ENCODE data around the gene KIF5B. TPM values are rescaled to one million over a fixed set of nuclear protein-coding genes. Genes with fewer than 3 reads are reported as not detected.
"Not testable (repeated sequence)": the region's sequence is repeated elsewhere in the genome, so short reads cannot be mapped to it uniquely, and the experiment has no call there.

Gene KIF5B
- total and polyA plus RNA-seq, 5 donors from 2014 or later: 20.9 to 69.0 (median 26.6) TPM

DNA sequence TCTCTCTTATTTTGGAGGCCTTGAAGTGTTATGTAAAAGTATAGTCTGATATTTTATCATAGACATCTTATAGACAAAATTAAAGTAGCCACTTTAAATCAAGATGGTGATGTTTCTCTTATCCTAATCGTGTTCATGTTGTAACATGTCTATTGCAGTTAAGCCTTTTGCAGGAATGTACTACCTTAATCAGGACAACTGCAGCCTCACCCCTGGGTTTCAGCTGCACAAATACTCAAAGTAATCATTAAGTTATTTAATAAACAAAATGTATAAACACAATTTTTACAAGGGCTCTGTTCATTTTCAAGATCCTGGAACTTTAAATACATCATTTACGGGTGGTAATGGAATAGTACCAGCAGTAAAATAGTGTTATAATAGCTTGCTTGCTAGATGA, 14.4 kb upstream of the KIF5B start:
- ATAC-seq (ENCODE audit: low read depth in 2 of 2): no peak

DNA sequence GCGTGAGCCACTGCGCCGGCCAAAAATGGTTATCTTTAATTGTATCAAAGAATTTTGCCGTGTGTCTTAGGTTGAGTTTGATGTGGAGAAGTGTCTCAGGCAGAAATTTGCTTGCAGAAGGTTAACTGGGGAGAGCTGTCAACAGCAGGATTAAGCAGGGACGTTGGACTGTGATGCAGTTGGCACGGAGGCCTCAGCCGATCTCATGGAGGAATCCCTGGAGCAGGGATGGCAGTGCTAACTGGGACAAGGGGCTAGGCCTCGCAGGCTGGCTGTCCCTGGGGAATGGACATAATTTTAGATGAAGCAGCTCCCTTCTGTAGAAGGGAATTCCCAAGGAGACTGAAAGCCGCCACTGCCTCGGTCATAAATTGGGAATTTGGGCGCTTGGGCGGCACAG, 12.3 kb upstream of the KIF5B start:
- DNase-seq: no peak
- Mint-ChIP-seq H3K4me3 (no peak overlapping the region), H3K36me3 (no peaks in the 10 kb centered on the region), H3K27ac (no peak overlapping the region), H3K9me3 (peaks cover 0 to 3% (median 0%) of the 10 kb centered on the region in 7 donors), H3K4me1 (no peaks in the 10 kb centered on the region), H3K27me3 (peaks cover 20% of the 10 kb centered on the region)
- H3K27me3 ChIP-seq (ENCODE audit: control insufficient read depth, insufficient read depth, low read length): no peaks in the 10 kb centered on the region
- no peak overlapping the region for H3K4me3 ChIP-seq (ENCODE audit: low read depth, low read length)
- H3K27ac ChIP-seq (ENCODE audit: insufficient read depth, low read length, poor library complexity, severe bottlenecking): no peak overlapping the region
- no peak for ATAC-seq (ENCODE audit: low read depth in 2 of 2)
- H3K4me1 ChIP-seq (ENCODE audit: control insufficient read depth, insufficient read depth, low read length, poor library complexity, severe bottlenecking): no peaks in the 10 kb centered on the region
- H3K36me3 ChIP-seq (ENCODE audit: control insufficient read depth, insufficient read depth, low read length): no peaks in the 10 kb centered on the region
- no peaks in the 10 kb centered on the region for H3K9me3 ChIP-seq (ENCODE audit: control insufficient read depth in 2 of 2, low read length in 2 of 2)

More for the DNA sequence above, 14.4 kb upstream of the KIF5B start:
- H3K27me3 Mint-ChIP-seq: peaks cover 35% of the 10 kb centered on the region
- H3K9me3 ChIP-seq (ENCODE audit: control insufficient read depth in 2 of 2, low read length in 2 of 2): no peaks in the 10 kb centered on the region
- no peak for DNase-seq
- H3K4me1 ChIP-seq (ENCODE audit: control insufficient read depth, insufficient read depth, low read length, poor library complexity, severe bottlenecking): no peaks in the 10 kb centered on the region
- H3K36me3 Mint-ChIP-seq: no peaks in the 10 kb centered on the region
- H3K27me3 ChIP-seq (ENCODE audit: control insufficient read depth, insufficient read depth, low read length): no peaks in the 10 kb centered on the region
- no peaks in the 10 kb centered on the region for H3K4me1 Mint-ChIP-seq
- H3K27ac Mint-ChIP-seq: no peak overlapping the region
- peaks cover 0 to 1% (median 0%) of the 10 kb centered on the region in 7 donors for H3K9me3 Mint-ChIP-seq
- no peak overlapping the region for H3K4me3 ChIP-seq (ENCODE audit: low read depth, low read length)
- no peak overlapping the region for H3K4me3 Mint-ChIP-seq
- no peak overlapping the region for H3K27ac ChIP-seq (ENCODE audit: insufficient read depth, low read length, poor library complexity, severe bottlenecking)
- H3K36me3 ChIP-seq (ENCODE audit: control insufficient read depth, insufficient read depth, low read length): no peaks in the 10 kb centered on the region

DNA sequence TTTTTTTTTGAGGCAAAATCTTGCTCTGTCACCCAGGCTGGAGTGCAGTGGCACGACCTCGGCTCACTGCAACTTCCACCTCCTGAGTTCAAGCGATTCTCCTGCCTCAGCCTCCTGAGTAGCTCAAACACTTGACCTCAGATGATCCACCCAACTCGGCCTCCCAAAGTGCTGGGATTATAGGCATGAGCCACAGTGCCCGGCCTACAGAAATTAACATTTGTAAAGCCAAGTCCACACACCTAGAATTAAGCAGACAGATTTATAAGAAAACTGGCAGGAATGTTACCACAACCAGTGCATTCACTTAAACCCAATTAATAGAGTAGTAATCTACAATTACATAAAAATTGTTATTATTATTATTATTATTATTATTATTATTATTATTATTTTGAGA, 11.7 kb upstream of the KIF5B start:
- not testable (repeated sequence) for H3K36me3 ChIP-seq (ENCODE audit: control insufficient read depth, insufficient read depth, low read length); H3K9me3 Mint-ChIP-seq; H3K4me3 ChIP-seq (ENCODE audit: low read depth, low read length); H3K36me3 Mint-ChIP-seq; ATAC-seq (ENCODE audit: low read depth in 2 of 2); H3K4me1 Mint-ChIP-seq; H3K27me3 ChIP-seq (ENCODE audit: control insufficient read depth, insufficient read depth, low read length); DNase-seq; H3K27ac ChIP-seq (ENCODE audit: insufficient read depth, low read length, poor library complexity, severe bottlenecking); H3K27ac Mint-ChIP-seq; H3K4me1 ChIP-seq (ENCODE audit: control insufficient read depth, insufficient read depth, low read length, poor library complexity, severe bottlenecking); H3K4me3 Mint-ChIP-seq; H3K9me3 ChIP-seq (ENCODE audit: control insufficient read depth in 2 of 2, low read length in 2 of 2)
- H3K27me3 Mint-ChIP-seq: peaks cover 19% of the 10 kb centered on the region

DNA sequence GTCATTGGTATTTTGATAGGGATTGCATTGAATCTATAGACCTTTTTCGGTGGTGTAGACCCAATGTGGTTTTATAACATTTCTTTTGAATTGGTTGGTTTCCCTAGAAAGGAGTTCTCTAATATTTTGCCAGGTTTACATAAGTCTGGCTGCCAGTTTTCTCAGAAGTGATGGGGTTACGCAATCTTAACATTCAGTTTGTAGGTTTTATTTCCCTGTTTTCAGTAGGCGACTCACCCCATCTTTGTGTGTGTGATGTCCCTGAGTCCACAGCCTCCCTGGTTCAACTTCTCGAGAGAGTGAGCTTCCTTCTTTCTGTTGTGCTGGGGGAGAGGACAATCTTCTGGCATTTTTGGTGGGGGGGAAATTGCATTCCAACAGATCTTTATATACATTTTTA, 9.6 kb upstream of the KIF5B start:
- H3K27me3 ChIP-seq (ENCODE audit: control insufficient read depth, insufficient read depth, low read length): no peaks in the 10 kb centered on the region
- no peaks in the 10 kb centered on the region for H3K36me3 Mint-ChIP-seq
- H3K4me3 Mint-ChIP-seq: no peak overlapping the region
- H3K4me1 Mint-ChIP-seq: no peaks in the 10 kb centered on the region
- H3K4me1 ChIP-seq (ENCODE audit: control insufficient read depth, insufficient read depth, low read length, poor library complexity, severe bottlenecking): no peaks in the 10 kb centered on the region
- peaks cover 0 to 3% (median 0%) of the 10 kb centered on the region in 7 donors for H3K9me3 Mint-ChIP-seq
- H3K27me3 Mint-ChIP-seq: peaks cover 12% of the 10 kb centered on the region
- H3K4me3 ChIP-seq (ENCODE audit: low read depth, low read length): no peak overlapping the region
- H3K27ac Mint-ChIP-seq: no peak overlapping the region
- H3K9me3 ChIP-seq (ENCODE audit: control insufficient read depth in 2 of 2, low read length in 2 of 2): no peaks in the 10 kb centered on the region
- DNase-seq: no peak
- no peak for ATAC-seq (ENCODE audit: low read depth in 2 of 2)
- H3K27ac ChIP-seq (ENCODE audit: insufficient read depth, low read length, poor library complexity, severe bottlenecking): no peak overlapping the region
- no peaks in the 10 kb centered on the region for H3K36me3 ChIP-seq (ENCODE audit: control insufficient read depth, insufficient read depth, low read length)

DNA sequence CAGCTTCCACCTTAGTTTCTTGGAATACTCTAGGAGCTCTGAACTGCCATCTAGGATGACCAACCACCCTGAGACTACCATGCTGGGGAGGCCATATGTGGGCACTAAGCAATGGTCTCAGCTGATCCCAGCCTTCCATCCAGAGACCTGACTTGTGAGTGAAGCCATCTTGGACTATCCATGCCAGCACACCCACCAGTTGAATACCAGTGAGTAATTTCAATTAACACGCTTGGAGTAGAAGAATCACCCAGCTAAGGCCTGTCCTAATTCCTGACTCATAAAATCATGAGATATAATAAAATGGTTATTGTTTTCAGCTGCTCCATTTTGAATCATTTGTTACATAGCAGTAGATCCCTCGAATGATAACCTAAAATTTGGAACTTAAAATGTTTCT, 5.2 kb upstream of the KIF5B start:
- Histone ChIP-seq H3K27me3 (ENCODE audit: control insufficient read depth, insufficient read depth, low read length) (no peaks in the 10 kb centered on the region), H3K4me1 (ENCODE audit: control insufficient read depth, insufficient read depth, low read length, poor library complexity, severe bottlenecking) (peaks cover 7% of the 10 kb centered on the region), H3K36me3 (ENCODE audit: control insufficient read depth, insufficient read depth, low read length) (no peaks in the 10 kb centered on the region), H3K9me3 (ENCODE audit: control insufficient read depth in 2 of 2, low read length in 2 of 2) (no peaks in the 10 kb centered on the region), H3K27ac (ENCODE audit: insufficient read depth, low read length, poor library complexity, severe bottlenecking) (no peak overlapping the region), H3K4me3 (ENCODE audit: low read depth, low read length) (no peak overlapping the region)
- Mint-ChIP-seq H3K9me3 (peaks cover 0 to 2% (median 0%) of the 10 kb centered on the region in 7 donors), H3K27me3 (peaks cover 13% of the 10 kb centered on the region), H3K4me1 (peaks cover 0 to 11% (median 7%) of the 10 kb centered on the region in 4 donors), H3K4me3 (peak overlapping the region in 1 of 4 donors; percentile 22), H3K27ac (no peak overlapping the region), H3K36me3 (no peaks in the 10 kb centered on the region)
- DNase-seq (no peak), ATAC-seq (ENCODE audit: low read depth in 2 of 2) (no peak)

DNA sequence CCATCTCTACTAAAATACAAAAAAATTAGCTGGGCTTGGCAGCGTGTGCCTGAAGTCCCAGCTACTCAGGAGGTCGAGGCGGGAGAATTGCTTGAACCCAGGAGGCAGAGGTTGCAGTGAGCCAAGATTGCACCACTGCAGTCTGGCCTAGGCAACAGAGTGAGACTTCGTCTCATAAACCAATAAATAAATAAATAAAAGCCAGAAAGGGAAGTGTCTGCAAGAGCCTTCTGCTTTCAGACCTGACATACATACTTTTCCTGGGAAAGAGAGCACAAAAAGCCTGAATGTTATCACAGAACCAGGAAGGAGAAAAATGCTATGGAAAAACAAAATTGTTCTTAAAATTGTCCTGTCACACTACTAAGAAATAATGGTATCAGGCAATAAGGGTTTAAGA, 4.1 kb upstream of the KIF5B start:
- Histone ChIP-seq H3K4me3 (ENCODE audit: low read depth, low read length) (no peak overlapping the region), H3K36me3 (ENCODE audit: control insufficient read depth, insufficient read depth, low read length) (no peaks in the 10 kb centered on the region), H3K27ac (ENCODE audit: insufficient read depth, low read length, poor library complexity, severe bottlenecking) (no peak overlapping the region), H3K27me3 (ENCODE audit: control insufficient read depth, insufficient read depth, low read length) (no peaks in the 10 kb centered on the region), H3K4me1 (ENCODE audit: control insufficient read depth, insufficient read depth, low read length, poor library complexity, severe bottlenecking) (peaks cover 7% of the 10 kb centered on the region), H3K9me3 (ENCODE audit: control insufficient read depth in 2 of 2, low read length in 2 of 2) (no peaks in the 10 kb centered on the region)
- Mint-ChIP-seq H3K27me3 (peaks cover 4% of the 10 kb centered on the region), H3K27ac (no peak overlapping the region), H3K4me1 (peaks cover under 1 to 13% (median 9%) of the 10 kb centered on the region in 4 donors), H3K9me3 (no peaks in the 10 kb centered on the region), H3K4me3 (no peak overlapping the region), H3K36me3 (no peaks in the 10 kb centered on the region)
- DNase-seq (no peak), ATAC-seq (ENCODE audit: low read depth in 2 of 2) (no peak)

DNA sequence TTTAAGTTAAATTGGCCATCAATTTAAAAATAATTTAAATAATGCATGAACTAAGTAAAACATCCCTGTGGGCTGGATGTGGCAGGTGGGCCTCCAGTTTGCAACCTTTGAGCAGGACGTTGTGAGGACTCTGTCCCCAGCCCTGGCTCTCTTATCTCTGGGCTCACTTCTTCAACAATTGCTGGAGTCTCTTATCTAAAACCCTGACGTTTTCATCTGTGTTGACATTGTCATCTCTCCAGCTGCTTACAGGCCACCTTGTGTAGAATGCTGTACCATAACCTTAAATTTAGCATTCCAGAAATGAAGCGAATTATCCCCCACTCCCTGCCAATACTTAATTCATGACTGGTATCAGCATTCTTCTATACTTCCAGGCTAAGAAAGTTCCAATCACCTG, 3.2 kb upstream of the KIF5B start:
- Histone ChIP-seq H3K36me3 (ENCODE audit: control insufficient read depth, insufficient read depth, low read length) (no peaks in the 10 kb centered on the region), H3K27me3 (ENCODE audit: control insufficient read depth, insufficient read depth, low read length) (no peaks in the 10 kb centered on the region), H3K27ac (ENCODE audit: insufficient read depth, low read length, poor library complexity, severe bottlenecking) (no peak overlapping the region), H3K4me1 (ENCODE audit: control insufficient read depth, insufficient read depth, low read length, poor library complexity, severe bottlenecking) (peaks cover 14% of the 10 kb centered on the region), H3K4me3 (ENCODE audit: low read depth, low read length) (no peak overlapping the region), H3K9me3 (ENCODE audit: control insufficient read depth in 2 of 2, low read length in 2 of 2) (no peaks in the 10 kb centered on the region)
- DNase-seq: no peak
- Mint-ChIP-seq H3K4me3 (peak overlapping the region in 2 of 4 donors; percentile 3), H3K4me1 (peaks cover 5 to 21% (median 12%) of the 10 kb centered on the region in 4 donors), H3K27ac (no peak overlapping the region), H3K27me3 (peaks cover 4% of the 10 kb centered on the region), H3K36me3 (no peaks in the 10 kb centered on the region), H3K9me3 (no peaks in the 10 kb centered on the region)
- ATAC-seq (ENCODE audit: low read depth in 2 of 2): no peak

DNA sequence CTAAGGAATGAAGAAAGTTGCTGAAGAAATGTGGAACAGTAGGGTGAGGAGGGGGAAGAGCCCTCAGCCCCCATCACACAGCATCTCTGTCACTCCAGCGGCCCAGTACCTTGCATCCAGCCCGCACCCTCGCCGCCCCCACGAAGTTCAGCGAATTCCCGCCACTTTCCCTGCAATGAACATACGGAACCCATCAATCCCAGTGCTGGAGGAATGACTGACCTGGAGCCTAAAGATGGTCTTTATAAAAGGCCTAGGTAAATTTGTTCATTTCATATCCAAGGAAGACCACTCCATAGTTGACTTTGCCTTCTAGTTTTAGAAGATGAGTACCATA, 779 bp upstream of the KIF5B start:
- DNase-seq: no peak
- peak overlapping the region; percentile 46 to 97 (median 93) for H3K27ac Mint-ChIP-seq
- peaks cover 17 to 43% (median 31%) of the 10 kb centered on the region in 4 donors for H3K4me1 Mint-ChIP-seq
- H3K4me1 ChIP-seq (ENCODE audit: control insufficient read depth, insufficient read depth, low read length, poor library complexity, severe bottlenecking): peaks cover 38% of the 10 kb centered on the region
- H3K9me3 ChIP-seq (ENCODE audit: control insufficient read depth in 2 of 2, low read length in 2 of 2): no peaks in the 10 kb centered on the region
- H3K36me3 Mint-ChIP-seq: no peaks in the 10 kb centered on the region
- no peaks in the 10 kb centered on the region for H3K27me3 ChIP-seq (ENCODE audit: control insufficient read depth, insufficient read depth, low read length)
- peak overlapping the region; percentile 100 for H3K4me3 ChIP-seq (ENCODE audit: low read depth, low read length)
- no peaks in the 10 kb centered on the region for H3K9me3 Mint-ChIP-seq
- H3K27ac ChIP-seq (ENCODE audit: insufficient read depth, low read length, poor library complexity, severe bottlenecking): peak overlapping the region; percentile 85
- H3K4me3 Mint-ChIP-seq: peak overlapping the region; percentile 96 to 99 (median 98)
- ATAC-seq (ENCODE audit: low read depth in 2 of 2): no peak
- H3K27me3 Mint-ChIP-seq: peaks cover 4% of the 10 kb centered on the region
- no peaks in the 10 kb centered on the region for H3K36me3 ChIP-seq (ENCODE audit: control insufficient read depth, insufficient read depth, low read length)

Data from CD4-positive, CD25-positive, alpha-beta regulatory T cell (primary cell).